Measurements from ENCODE around the gene CTIF. TPM values are rescaled to one million over a fixed set of nuclear protein-coding genes. Genes with fewer than 3 reads are reported as not detected.

CTIF gene
- total RNA-seq, 2 donors from 2014 or later: 30.6 to 61.2 TPM

DNA sequence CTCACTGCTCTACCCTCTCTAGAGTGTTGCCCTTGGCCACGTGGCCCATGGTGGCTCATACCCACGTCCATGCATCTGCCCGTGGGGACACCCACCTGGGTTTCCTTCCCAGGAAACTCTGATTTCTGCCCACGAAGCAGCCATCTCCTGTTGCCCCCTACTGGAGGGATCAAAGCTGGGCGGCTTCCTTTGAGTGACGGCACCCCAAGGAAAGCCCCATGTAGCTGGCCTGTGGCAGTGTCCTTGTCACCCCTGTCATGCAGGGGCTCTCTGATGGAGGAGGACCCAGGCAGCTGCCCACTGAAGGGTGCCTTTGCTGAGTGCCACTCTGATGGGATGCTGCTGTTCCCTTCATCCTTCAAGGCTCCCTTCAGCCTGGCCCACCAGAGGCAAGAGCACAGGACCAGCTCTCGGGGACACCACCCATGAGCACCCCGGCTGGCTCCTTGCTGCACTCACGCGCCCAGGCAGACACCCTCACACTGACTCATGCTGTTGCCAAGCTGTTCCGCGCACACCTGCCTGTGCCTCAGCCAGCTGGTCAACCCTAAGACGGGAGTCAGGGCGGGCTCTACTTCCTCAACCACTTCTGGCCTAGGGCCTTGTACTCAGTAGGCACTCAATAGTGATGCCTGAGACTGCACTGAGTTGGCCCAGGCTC, 101.1 kb downstream of the CTIF start:
- H3K36me3 ChIP-seq: peaks cover 13% of the 10 kb centered on the region
- H3K9me3 ChIP-seq: no peaks in the 10 kb centered on the region
- DNase-seq (ENCODE audit: low spot score): no peak
- H3K4me1 ChIP-seq: no peaks in the 10 kb centered on the region
- H3K4me3 ChIP-seq: no peak overlapping the region
- TF ChIP-seq, protein P1, sequence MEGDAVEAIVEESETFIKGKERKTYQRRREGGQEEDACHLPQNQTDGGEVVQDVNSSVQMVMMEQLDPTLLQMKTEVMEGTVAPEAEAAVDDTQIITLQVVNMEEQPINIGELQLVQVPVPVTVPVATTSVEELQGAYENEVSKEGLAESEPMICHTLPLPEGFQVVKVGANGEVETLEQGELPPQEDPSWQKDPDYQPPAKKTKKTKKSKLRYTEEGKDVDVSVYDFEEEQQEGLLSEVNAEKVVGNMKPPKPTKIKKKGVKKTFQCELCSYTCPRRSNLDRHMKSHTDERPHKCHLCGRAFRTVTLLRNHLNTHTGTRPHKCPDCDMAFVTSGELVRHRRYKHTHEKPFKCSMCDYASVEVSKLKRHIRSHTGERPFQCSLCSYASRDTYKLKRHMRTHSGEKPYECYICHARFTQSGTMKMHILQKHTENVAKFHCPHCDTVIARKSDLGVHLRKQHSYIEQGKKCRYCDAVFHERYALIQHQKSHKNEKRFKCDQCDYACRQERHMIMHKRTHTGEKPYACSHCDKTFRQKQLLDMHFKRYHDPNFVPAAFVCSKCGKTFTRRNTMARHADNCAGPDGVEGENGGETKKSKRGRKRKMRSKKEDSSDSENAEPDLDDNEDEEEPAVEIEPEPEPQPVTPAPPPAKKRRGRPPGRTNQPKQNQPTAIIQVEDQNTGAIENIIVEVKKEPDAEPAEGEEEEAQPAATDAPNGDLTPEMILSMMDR (IDR thresholded peaks at IDR 0.05): peak in 1 of 2 donors; percentile 53
- no peaks in the 10 kb centered on the region for H3K27me3 ChIP-seq
- H3K27ac ChIP-seq: no peak overlapping the region

DNA sequence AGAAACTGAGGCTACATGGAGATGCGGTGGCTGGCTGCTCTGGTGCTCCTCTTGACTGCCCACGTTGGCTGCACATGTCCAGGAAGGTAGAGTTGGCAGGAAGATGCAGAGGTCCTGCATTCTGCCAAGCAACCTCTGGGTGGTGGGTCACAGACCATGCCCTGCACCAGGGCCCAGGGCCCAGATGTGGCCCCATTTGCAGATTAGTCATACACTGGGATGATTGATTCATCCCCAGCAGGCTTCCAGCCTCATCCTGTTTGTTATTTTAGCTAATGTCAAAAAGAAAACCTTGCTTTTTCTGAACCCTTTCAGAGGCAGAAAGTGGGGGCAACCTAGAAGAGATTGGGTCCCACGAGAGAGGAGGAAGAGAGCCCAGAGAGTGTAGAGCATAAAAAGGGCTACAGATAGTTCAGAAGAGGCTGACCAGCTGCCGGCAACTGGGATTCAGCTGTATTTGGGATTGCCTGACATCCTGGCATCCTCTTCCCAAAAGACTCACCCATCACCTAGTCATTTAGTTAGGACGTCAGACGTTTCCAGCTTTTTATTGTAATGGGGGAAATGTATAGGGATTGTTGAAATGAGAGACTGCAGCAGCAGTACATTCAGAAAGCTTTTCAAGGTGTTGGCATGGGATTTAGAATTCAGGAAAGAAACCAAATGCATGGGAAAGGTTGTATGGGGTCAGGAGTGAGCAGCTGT, 101.9 kb downstream of the CTIF start:
- Histone ChIP-seq H3K4me3 (no peak overlapping the region), H3K4me1 (no peaks in the 10 kb centered on the region), H3K27me3 (no peaks in the 10 kb centered on the region), H3K36me3 (peaks cover 13% of the 10 kb centered on the region), H3K27ac (no peak overlapping the region), H3K9me3 (no peaks in the 10 kb centered on the region)
- TF ChIP-seq, protein P1 (IDR thresholded peaks at IDR 0.05): no peak
- DNase-seq (ENCODE audit: low spot score): no peak

DNA sequence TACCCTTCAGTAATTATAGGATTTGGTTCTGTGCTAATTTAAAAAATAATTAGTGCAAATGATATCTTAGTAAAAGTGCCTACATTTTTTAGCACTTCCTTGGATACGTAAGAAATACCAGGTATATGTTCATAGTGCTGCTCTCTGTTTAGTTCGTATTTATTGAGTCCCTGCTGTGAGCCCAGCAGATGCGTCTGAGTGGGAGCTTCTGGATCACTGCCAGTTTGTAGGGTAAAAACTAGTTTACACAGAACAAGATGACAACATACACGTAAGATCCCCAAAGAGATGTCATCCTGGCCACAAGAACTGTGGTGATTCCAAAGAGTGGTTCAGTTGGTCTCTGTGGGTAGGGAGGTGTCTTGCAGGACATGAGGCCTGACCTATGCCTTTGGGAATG, 103.2 kb downstream of the CTIF start:
- no peak overlapping the region for H3K4me3 ChIP-seq
- TF ChIP-seq, protein P1 (IDR thresholded peaks at IDR 0.05): no peak
- no peak for DNase-seq (ENCODE audit: low spot score)
- no peaks in the 10 kb centered on the region for H3K27me3 ChIP-seq
- peaks cover 7% of the 10 kb centered on the region for H3K36me3 ChIP-seq
- no peaks in the 10 kb centered on the region for H3K4me1 ChIP-seq
- H3K9me3 ChIP-seq: no peaks in the 10 kb centered on the region
- H3K27ac ChIP-seq: no peak overlapping the region

DNA sequence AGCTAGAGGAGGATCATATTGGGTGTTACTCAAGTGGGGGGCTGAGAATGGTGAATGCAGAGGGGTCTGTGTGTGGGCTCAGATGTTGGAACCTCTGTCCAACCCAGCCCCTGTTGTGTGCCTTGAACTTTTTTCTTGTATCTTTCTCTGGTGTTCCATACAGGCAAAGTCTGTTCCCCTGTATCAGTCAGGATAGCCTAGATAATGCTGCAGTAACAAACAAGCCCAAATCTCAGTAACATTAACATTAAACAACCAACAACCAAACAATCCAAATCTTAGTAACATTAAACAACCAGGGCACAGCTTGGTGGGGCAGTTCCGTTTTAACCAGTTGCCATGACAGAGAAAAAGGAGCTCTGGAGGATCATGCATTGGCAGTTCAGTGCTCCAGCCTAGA, 103.7 kb downstream of the CTIF start:
- Histone ChIP-seq H3K4me1 (no peaks in the 10 kb centered on the region), H3K27ac (no peak overlapping the region), H3K36me3 (peaks cover 4% of the 10 kb centered on the region), H3K9me3 (no peaks in the 10 kb centered on the region), H3K27me3 (no peaks in the 10 kb centered on the region), H3K4me3 (no peak overlapping the region)
- no peak for DNase-seq (ENCODE audit: low spot score)
- TF ChIP-seq, protein P1 (IDR thresholded peaks at IDR 0.05): no peak

DNA sequence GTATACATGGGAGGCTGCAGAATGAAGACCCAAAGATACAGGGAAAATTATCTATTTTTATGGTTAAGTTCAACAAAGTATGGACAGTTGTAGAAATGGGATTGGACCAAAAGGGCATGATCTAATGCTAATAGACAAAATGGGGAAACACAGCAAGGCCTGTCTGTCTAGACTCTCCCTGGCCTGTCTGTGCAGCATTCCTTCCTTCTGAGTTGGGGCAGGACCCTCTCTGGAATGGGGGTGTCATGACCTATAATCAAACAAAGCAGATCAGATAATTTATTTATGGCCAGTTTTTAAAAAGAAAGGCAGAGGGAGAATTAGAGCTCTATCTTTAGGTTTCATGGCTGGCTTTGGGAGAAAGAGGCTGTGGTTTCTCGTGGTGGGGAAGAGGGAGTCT, 104.4 kb downstream of the CTIF start:
- Histone ChIP-seq H3K27me3 (no peaks in the 10 kb centered on the region), H3K4me3 (no peak overlapping the region), H3K4me1 (no peaks in the 10 kb centered on the region), H3K27ac (no peak overlapping the region), H3K36me3 (peaks cover 4% of the 10 kb centered on the region), H3K9me3 (no peaks in the 10 kb centered on the region)
- TF ChIP-seq, protein P1 (IDR thresholded peaks at IDR 0.05): no peak
- no peak for DNase-seq (ENCODE audit: low spot score)

Measured in right atrium auricular region (tissue), 2 donors.